ENCODE results near the gene ING5.

The ING5 gene

GRCh38 chr2:241678307-241678706 is 23.5 kb upstream of the ING5 start:
- ATAC-seq: no peak
- no peak for TF ChIP-seq ARNTL (CRISPR knock-in tag; IDR thresholded peaks at IDR 0.05; ENCODE audit: borderline replicate concordance, low read depth)
- TF ChIP-seq ESRRG (CRISPR knock-in tag; IDR thresholded peaks at IDR 0.05): no peak
- no peak for TF ChIP-seq ZC3H10 (CRISPR knock-in tag; IDR thresholded peaks at IDR 0.05)
- no peak for TF ChIP-seq ZNF8 (CRISPR knock-in tag; IDR thresholded peaks at IDR 0.05)
- no peak for TF ChIP-seq ZNF70 (CRISPR knock-in tag; IDR thresholded peaks at IDR 0.05)
- no peak for TF ChIP-seq POU6F1 (CRISPR knock-in tag; IDR thresholded peaks at IDR 0.05; ENCODE audit: borderline replicate concordance, low read depth)
- no peak for TF ChIP-seq RARB (CRISPR knock-in tag; IDR thresholded peaks at IDR 0.05)
- no peak for TF ChIP-seq PPARA (CRISPR knock-in tag; IDR thresholded peaks at IDR 0.05; ENCODE audit: borderline replicate concordance)
- TF ChIP-seq, protein P1, sequence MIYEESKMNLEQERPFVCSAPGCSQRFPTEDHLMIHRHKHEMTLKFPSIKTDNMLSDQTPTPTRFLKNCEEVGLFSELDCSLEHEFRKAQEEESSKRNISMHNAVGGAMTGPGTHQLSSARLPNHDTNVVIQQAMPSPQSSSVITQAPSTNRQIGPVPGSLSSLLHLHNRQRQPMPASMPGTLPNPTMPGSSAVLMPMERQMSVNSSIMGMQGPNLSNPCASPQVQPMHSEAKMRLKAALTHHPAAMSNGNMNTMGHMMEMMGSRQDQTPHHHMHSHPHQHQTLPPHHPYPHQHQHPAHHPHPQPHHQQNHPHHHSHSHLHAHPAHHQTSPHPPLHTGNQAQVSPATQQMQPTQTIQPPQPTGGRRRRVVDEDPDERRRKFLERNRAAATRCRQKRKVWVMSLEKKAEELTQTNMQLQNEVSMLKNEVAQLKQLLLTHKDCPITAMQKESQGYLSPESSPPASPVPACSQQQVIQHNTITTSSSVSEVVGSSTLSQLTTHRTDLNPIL (CRISPR knock-in tag; IDR thresholded peaks at IDR 0.05; ENCODE audit: low read depth): no peak
- no peak for TF ChIP-seq ZFP30 (CRISPR knock-in tag; IDR thresholded peaks at IDR 0.05)
- no peak for TF ChIP-seq ZFP3 (CRISPR knock-in tag; IDR thresholded peaks at IDR 0.05)
- TF ChIP-seq, protein P2, sequence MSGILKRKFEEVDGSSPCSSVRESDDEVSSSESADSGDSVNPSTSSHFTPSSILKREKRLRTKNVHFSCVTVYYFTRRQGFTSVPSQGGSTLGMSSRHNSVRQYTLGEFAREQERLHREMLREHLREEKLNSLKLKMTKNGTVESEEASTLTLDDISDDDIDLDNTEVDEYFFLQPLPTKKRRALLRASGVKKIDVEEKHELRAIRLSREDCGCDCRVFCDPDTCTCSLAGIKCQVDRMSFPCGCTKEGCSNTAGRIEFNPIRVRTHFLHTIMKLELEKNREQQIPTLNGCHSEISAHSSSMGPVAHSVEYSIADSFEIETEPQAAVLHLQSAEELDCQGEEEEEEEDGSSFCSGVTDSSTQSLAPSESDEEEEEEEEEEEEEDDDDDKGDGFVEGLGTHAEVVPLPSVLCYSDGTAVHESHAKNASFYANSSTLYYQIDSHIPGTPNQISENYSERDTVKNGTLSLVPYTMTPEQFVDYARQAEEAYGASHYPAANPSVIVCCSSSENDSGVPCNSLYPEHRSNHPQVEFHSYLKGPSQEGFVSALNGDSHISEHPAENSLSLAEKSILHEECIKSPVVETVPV (CRISPR knock-in tag; IDR thresholded peaks at IDR 0.05): no peak
- TF ChIP-seq CSDC2 (CRISPR knock-in tag; IDR thresholded peaks at IDR 0.05): no peak
- no peak for TF ChIP-seq OSR1 (CRISPR knock-in tag; IDR thresholded peaks at IDR 0.05)

DNA sequence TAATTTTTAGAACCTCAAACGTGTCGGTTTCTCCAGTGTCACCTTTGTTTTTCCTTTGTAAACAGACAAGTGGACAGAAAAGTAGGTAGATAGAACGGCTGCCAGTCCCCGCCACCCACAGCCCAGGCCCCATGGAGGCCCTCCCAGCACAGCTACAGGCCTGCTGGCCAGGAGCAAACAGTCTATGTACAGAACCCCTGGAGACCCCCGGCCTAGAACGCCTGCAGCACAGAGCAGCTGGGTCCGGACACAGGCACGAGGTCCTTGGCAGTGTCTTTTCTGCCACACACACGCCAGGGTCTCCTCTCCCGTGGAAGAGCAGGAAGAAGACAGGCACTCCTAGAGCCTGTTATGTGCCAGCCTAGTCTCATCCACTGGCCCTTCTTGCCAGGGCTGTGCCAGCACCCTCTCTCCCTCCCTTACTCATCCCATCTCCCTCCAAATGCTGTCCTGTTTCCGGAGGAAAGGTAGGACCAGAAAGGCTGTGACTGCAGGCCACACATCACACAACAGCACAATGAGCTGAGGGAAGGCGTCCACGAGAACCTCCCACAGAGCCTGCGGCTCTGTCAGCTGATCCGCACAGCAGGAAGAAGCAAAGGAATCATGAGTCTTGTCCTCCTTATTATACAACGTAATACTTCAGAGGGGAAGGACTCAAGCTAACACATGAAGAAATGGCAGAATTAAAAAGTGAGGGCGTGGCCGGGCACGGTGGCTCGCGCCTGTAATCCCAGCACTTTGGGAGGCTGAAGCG is 22.9 kb upstream of the ING5 start:
- no peak for ATAC-seq
- TF ChIP-seq ZNF565 (CRISPR knock-in tag; conservative IDR thresholded peaks at IDR 0.05; ENCODE audit: low read depth): no peak
- TF ChIP-seq ARNTL (CRISPR knock-in tag; IDR thresholded peaks at IDR 0.05; ENCODE audit: borderline replicate concordance, low read depth): no peak
- no peak for TF ChIP-seq ZFP30 (CRISPR knock-in tag; IDR thresholded peaks at IDR 0.05)
- no peak for TF ChIP-seq POU6F1 (CRISPR knock-in tag; IDR thresholded peaks at IDR 0.05; ENCODE audit: borderline replicate concordance, low read depth)
- TF ChIP-seq ZC3H10 (CRISPR knock-in tag; IDR thresholded peaks at IDR 0.05): no peak
- TF ChIP-seq, protein P3, sequence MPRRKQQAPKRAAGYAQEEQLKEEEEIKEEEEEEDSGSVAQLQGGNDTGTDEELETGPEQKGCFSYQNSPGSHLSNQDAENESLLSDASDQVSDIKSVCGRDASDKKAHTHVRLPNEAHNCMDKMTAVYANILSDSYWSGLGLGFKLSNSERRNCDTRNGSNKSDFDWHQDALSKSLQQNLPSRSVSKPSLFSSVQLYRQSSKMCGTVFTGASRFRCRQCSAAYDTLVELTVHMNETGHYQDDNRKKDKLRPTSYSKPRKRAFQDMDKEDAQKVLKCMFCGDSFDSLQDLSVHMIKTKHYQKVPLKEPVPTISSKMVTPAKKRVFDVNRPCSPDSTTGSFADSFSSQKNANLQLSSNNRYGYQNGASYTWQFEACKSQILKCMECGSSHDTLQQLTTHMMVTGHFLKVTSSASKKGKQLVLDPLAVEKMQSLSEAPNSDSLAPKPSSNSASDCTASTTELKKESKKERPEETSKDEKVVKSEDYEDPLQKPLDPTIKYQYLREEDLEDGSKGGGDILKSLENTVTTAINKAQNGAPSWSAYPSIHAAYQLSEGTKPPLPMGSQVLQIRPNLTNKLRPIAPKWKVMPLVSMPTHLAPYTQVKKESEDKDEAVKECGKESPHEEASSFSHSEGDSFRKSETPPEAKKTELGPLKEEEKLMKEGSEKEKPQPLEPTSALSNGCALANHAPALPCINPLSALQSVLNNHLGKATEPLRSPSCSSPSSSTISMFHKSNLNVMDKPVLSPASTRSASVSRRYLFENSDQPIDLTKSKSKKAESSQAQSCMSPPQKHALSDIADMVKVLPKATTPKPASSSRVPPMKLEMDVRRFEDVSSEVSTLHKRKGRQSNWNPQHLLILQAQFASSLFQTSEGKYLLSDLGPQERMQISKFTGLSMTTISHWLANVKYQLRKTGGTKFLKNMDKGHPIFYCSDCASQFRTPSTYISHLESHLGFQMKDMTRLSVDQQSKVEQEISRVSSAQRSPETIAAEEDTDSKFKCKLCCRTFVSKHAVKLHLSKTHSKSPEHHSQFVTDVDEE (CRISPR knock-in tag; IDR thresholded peaks at IDR 0.05): no peak
- no peak for TF ChIP-seq TCF4 (CRISPR knock-in tag; IDR thresholded peaks at IDR 0.05; ENCODE audit: borderline replicate concordance)
- no peak for TF ChIP-seq ZNF70 (CRISPR knock-in tag; IDR thresholded peaks at IDR 0.05)
- no peak for TF ChIP-seq ZNF8 (CRISPR knock-in tag; IDR thresholded peaks at IDR 0.05)
- no peak for TF ChIP-seq TOX (CRISPR knock-in tag; IDR thresholded peaks at IDR 0.05; ENCODE audit: borderline replicate concordance)
- no peak for TF ChIP-seq BACH2 (CRISPR knock-in tag; IDR thresholded peaks at IDR 0.05; ENCODE audit: borderline replicate concordance)
- no peak for TF ChIP-seq OSR1 (CRISPR knock-in tag; IDR thresholded peaks at IDR 0.05)
- TF ChIP-seq GLIS3 (CRISPR knock-in tag; IDR thresholded peaks at IDR 0.05): no peak
- no peak for TF ChIP-seq CSDC2 (CRISPR knock-in tag; IDR thresholded peaks at IDR 0.05)
- TF ChIP-seq RARB (CRISPR knock-in tag; IDR thresholded peaks at IDR 0.05): no peak
- TF ChIP-seq ZFP3 (CRISPR knock-in tag; IDR thresholded peaks at IDR 0.05): no peak
- TF ChIP-seq PPARA (CRISPR knock-in tag; IDR thresholded peaks at IDR 0.05; ENCODE audit: borderline replicate concordance): no peak
- TF ChIP-seq ESRRG (CRISPR knock-in tag; IDR thresholded peaks at IDR 0.05): no peak
- TF ChIP-seq, protein P1 (CRISPR knock-in tag; IDR thresholded peaks at IDR 0.05; ENCODE audit: low read depth): no peak

Data from SK-N-SH treated with all-trans-retinoic acid at 6 μM for 48 hours (cell line).